Lower lobe of right lung (tissue), 2 donors: ENCODE measurements around the gene SACS. TPM values are rescaled to one million over a fixed set of nuclear protein-coding genes. Genes with fewer than 3 reads are reported as not detected.

Experiments used
- ATAC-seq, 2 donors: fragments of 200-7000 bp; cut with Tn5 transposase; one replicate each; pipeline ENCODE4 v1.9.1; 2020 to 2022; ENCODE audit warnings: mild to moderate bottlenecking in 2 of 2, moderate library complexity in 2 of 2
- DNase-seq: peaks from one replicate; pipeline ENCODE4 v3.0.0-alpha.2; 2020
- H3K27ac ChIP-seq: fragments of 200-600 bp; one replicate; pipeline ENCODE4 v1.8.0; 2022
- H3K27me3 ChIP-seq: fragments of 200-600 bp; one replicate; pipeline ENCODE4 v1.8.0; 2022; ENCODE audit warnings: low read depth
- H3K36me3 ChIP-seq: fragments of 200-600 bp; one replicate; pipeline ENCODE4 v1.8.0; 2022; ENCODE audit warnings: mild to moderate bottlenecking
- H3K4me1 ChIP-seq: fragments of 200-600 bp; one replicate; pipeline ENCODE4 v1.8.0; 2022
- H3K4me3 ChIP-seq: fragments of 200-600 bp; one replicate; pipeline ENCODE4 v1.8.0; 2022; ENCODE audit warnings: mild to moderate bottlenecking
- H3K9me3 ChIP-seq: fragments of 200-600 bp; one replicate; pipeline ENCODE4 v1.8.0; 2022
- CTCF ChIP-seq: fragments of 200-600 bp; IDR thresholded peaks from one replicate; pipeline ENCODE4 v1.8.0; 2022; ENCODE audit warnings: antibody characterized with exemption, mild to moderate bottlenecking
- intact Hi-C: fragments of 100-400 bp; cut with DNase I; formaldehyde crosslinking; loops from one replicate; pipeline ENCODE4 v1.11.0; 2022
- total RNA-seq: library from RNA; stranded (reverse); fragmentation: NEBNext Ultra II Directional; extraction: Animal tissue kit (Norgen Biotek cat#: 25700); gene quantifications from one replicate; pipeline ENCODE4 v1.2.1, GENCODE V29; 2021
- donor health status: DM: no; HTN: yes; CAD: no; lungs with severe emphysema.

The SACS gene
- total RNA-seq, 1 donor from 2014 or later, result 6.7 TPM

- Histone ChIP-seq H3K4me3 (no peak overlapping the region), H3K36me3 (peaks cover 30% of the 10 kb centered on the region), H3K9me3 (no peaks in the 10 kb centered on the region), H3K27ac (no peak overlapping the region), H3K27me3 (no peaks in the 10 kb centered on the region), H3K4me1 (no peaks in the 10 kb centered on the region)
- DNase-seq, result no peak
- intact Hi-C loops, result no loop called here
- no peak for TF ChIP-seq CTCF
- no peak for ATAC-seq
Measured at GRCh38 chr13:23344931-23345595, 88.4 kb downstream of the SACS start.

- Histone ChIP-seq H3K27ac (no peak overlapping the region), H3K36me3 (peaks cover 15% of the 10 kb centered on the region), H3K9me3 (peaks cover 10% of the 10 kb centered on the region), H3K4me3 (no peak overlapping the region), H3K4me1 (no peaks in the 10 kb centered on the region), H3K27me3 (no peaks in the 10 kb centered on the region)
- no peak for TF ChIP-seq CTCF
- intact Hi-C loops, result no loop called here
- ATAC-seq (no peak), DNase-seq (no peak)
Measured at GRCh38 chr13:23339225-23339624, 94.3 kb downstream of the SACS start.

GRCh38 chr13:23330356-23330755, 103.1 kb downstream of the SACS start:
- DNase-seq (no peak), ATAC-seq (no peak)
- Histone ChIP-seq H3K4me1 (no peaks in the 10 kb centered on the region), H3K9me3 (peaks cover 29% of the 10 kb centered on the region), H3K4me3 (no peak overlapping the region), H3K36me3 (no peaks in the 10 kb centered on the region), H3K27me3 (no peaks in the 10 kb centered on the region), H3K27ac (no peak overlapping the region)
- intact Hi-C loops, result no loop called here
- TF ChIP-seq CTCF, result no peak

GRCh38 chr13:23325191-23325590, 108.3 kb downstream of the SACS start:
- Histone ChIP-seq H3K36me3 (no peaks in the 10 kb centered on the region), H3K4me3 (no peak overlapping the region), H3K9me3 (no peaks in the 10 kb centered on the region), H3K4me1 (peaks cover 7% of the 10 kb centered on the region), H3K27me3 (no peaks in the 10 kb centered on the region), H3K27ac (no peak overlapping the region)
- no peak for ATAC-seq
- intact Hi-C loops, result no loop called here
- TF ChIP-seq CTCF, result no peak
- no peak for DNase-seq

- no peak overlapping the region for H3K27ac ChIP-seq
- no peak for TF ChIP-seq CTCF
- no peaks in the 10 kb centered on the region for H3K9me3 ChIP-seq
- ATAC-seq (no peak), DNase-seq (no peak)
- peaks cover 16% of the 10 kb centered on the region for H3K4me1 ChIP-seq
- H3K4me3 ChIP-seq, result no peak overlapping the region
- no peaks in the 10 kb centered on the region for H3K27me3 ChIP-seq
- intact Hi-C loops, result no loop called here
- no peaks in the 10 kb centered on the region for H3K36me3 ChIP-seq
Measured at GRCh38 chr13:23323946-23324709, 109.4 kb downstream of the SACS start.
